Astrocyte of the hippocampus (primary cell): ENCODE results near the gene SLC39A9.
A peak's percentile ranks its signal among the peaks of the same experiment; 100 is the strongest.
"Not testable (repeated sequence)": the region's sequence is repeated elsewhere in the genome, so short reads cannot be mapped to it uniquely, and the experiment has no call there.

Experiments used
- DNase-seq: peaks from one replicate; pipeline ENCODE4 v3.0.0; 2011; ENCODE audit warnings: low read depth, low spot score

SLC39A9 gene

GRCh38 chr14:69475194-69475818, 76.8 kb downstream of the SLC39A9 start:
- peak; percentile 28 for DNase-seq

GRCh38 chr14:69476824-69477450, 78.4 kb downstream of the SLC39A9 start:
- DNase-seq = not testable (repeated sequence)

GRCh38 chr14:69478055-69478454, 79.6 kb downstream of the SLC39A9 start:
- not testable (repeated sequence) for DNase-seq

GRCh38 chr14:69479696-69480095, 81.2 kb downstream of the SLC39A9 start:
- DNase-seq = no peak

GRCh38 chr14:69480136-69480535, 81.6 kb downstream of the SLC39A9 start:
- no peak for DNase-seq

GRCh38 chr14:69481815-69482568, 83.5 kb downstream of the SLC39A9 start:
- DNase-seq = no peak

GRCh38 chr14:69483765-69484443, 85.4 kb downstream of the SLC39A9 start:
- peak; percentile 42 for DNase-seq

- peak; percentile 18 for DNase-seq
Observed at GRCh38 chr14:69484444-69485314, 86.2 kb downstream of the SLC39A9 start, which contains the start of gene PLEKHD1. TSS of gene PLEKHD1 (plus strand) at chr14:69484728. CDS start at chr14:69484966, 238 bp downstream.

GRCh38 chr14:69485315-69485660, 86.8 kb downstream of the SLC39A9 start:
- DNase-seq = no peak

GRCh38 chr14:69485701-69486100, 87.2 kb downstream of the SLC39A9 start:
- DNase-seq = no peak

GRCh38 chr14:69487226-69487625, 88.7 kb downstream of the SLC39A9 start:
- no peak for DNase-seq

GRCh38 chr14:69487771-69488170, 89.3 kb downstream of the SLC39A9 start:
- no peak for DNase-seq

GRCh38 chr14:69489495-69489894, 91.0 kb downstream of the SLC39A9 start:
- DNase-seq = no peak

- no peak for DNase-seq
Observed at GRCh38 chr14:69490219-69490918, 91.9 kb downstream of the SLC39A9 start.

- DNase-seq = no peak
Observed at GRCh38 chr14:69491193-69491592, 92.7 kb downstream of the SLC39A9 start.

- no peak for DNase-seq
Observed at GRCh38 chr14:69493038-69493437, 94.5 kb downstream of the SLC39A9 start.

- no peak for DNase-seq
Observed at GRCh38 chr14:69493791-69494190, 95.3 kb downstream of the SLC39A9 start.

GRCh38 chr14:69495341-69495921, 96.9 kb downstream of the SLC39A9 start:
- DNase-seq = no peak

GRCh38 chr14:69497866-69498265, 99.4 kb downstream of the SLC39A9 start:
- DNase-seq = not testable (repeated sequence)

- DNase-seq = not testable (repeated sequence)
Observed at GRCh38 chr14:69498286-69498685, 99.8 kb downstream of the SLC39A9 start.
